Measurements from ENCODE around the gene OR10A5. TPM values are rescaled to one million over a fixed set of nuclear protein-coding genes. Genes with fewer than 3 reads are reported as not detected.

Gene OR10A5
- polyA plus RNA-seq, 1 donor (not counting 4 experiments of a cell fraction or from before 2014, with no cell fraction given), result not detected

DNA sequence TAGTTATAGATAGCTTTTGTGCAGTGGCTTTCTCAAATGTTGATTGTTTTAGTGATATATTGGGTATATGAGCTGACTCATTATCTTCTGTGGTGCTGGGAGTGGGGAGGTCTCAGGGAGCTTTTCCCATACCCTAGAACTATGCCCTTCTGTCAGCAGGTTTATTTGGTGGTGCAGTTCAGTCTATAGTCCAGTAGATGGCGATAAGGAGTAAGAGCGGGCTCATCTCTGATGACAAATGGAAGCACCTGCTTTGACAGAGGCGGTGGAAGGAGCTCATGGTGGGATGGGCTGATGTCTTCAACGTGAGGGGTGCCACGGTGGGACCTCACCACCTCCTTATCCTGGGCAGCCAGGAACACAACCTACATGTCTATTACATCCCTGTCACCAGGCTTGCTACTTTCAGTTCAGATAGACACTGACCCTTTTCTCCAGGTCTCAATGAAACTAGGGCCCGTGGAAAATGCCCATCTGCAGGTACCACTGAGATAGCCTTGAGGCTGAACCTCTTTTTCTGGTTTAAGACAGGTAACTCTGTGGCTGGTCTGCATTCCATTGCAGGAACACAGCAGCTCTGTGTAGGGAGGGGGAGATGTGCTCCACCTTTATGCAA lies 33.0 kb upstream of the OR10A5 start:
- FAIRE-seq (peak; percentile 41), DNase-seq (ENCODE audit: low read depth, low spot score) (peak; percentile 19)
- Histone ChIP-seq H3K9ac (ENCODE audit: control insufficient read depth, extremely low read depth, insufficient read depth, low read length) (no peak overlapping the region), H3K9me3 (ENCODE audit: control insufficient read depth, low read depth, low read length) (no peaks in the 10 kb centered on the region), H3K4me3 (ENCODE audit: control insufficient read depth in 2 of 3, extremely low read depth in 1 of 3, insufficient read depth in 2 of 3, low read depth in 1 of 3, low read length in 3 of 3) (no peak overlapping the region), H3K4me2 (ENCODE audit: control insufficient read depth, extremely low read depth, insufficient read depth, low read depth, low read length) (no peak overlapping the region), H3K79me2 (ENCODE audit: control insufficient read depth, insufficient read depth, low read length) (no peaks in the 10 kb centered on the region), H4K20me1 (ENCODE audit: control insufficient read depth, extremely low read depth, insufficient read depth, low read length) (no peaks in the 10 kb centered on the region), H3K4me1 (ENCODE audit: control insufficient read depth, extremely low read depth, insufficient read depth, low read length) (no peaks in the 10 kb centered on the region), H3K36me3 (ENCODE audit: control insufficient read depth in 2 of 2, extremely low read depth in 1 of 2, insufficient read depth in 2 of 2, low read length in 2 of 2) (no peaks in the 10 kb centered on the region), H3K9me1 (ENCODE audit: control insufficient read depth, extremely low read depth, insufficient read depth, low read length) (no peaks in the 10 kb centered on the region), H2AFZ (ENCODE audit: control insufficient read depth, low read length) (no peak overlapping the region), H3K27me3 (ENCODE audit: control insufficient read depth, extremely low read depth, insufficient read depth, low read length) (no peaks in the 10 kb centered on the region), H3K27ac (ENCODE audit: control insufficient read depth, insufficient read depth, low read length) (no peak overlapping the region)
- TF ChIP-seq EZH2 (IDR thresholded peaks at IDR 0.05; ENCODE audit: low read length) (no peak), CTCF (optimal IDR thresholded peaks at IDR 0.05 in 1 of 3, IDR thresholded peaks at IDR 0.05 in 1 of 3, conservative IDR thresholded peaks at IDR 0.05 in 1 of 3; ENCODE audit: extremely low read depth in 1 of 3, insufficient read depth in 2 of 3, low read length in 3 of 3) (peak; percentile 77 to 91 (median 86))
- dilution Hi-C loops (cut with MboI; ENCODE audit: extremely low pct_ligation_motif_present, low sequenced_read_pairs), result no loop called here

DNA sequence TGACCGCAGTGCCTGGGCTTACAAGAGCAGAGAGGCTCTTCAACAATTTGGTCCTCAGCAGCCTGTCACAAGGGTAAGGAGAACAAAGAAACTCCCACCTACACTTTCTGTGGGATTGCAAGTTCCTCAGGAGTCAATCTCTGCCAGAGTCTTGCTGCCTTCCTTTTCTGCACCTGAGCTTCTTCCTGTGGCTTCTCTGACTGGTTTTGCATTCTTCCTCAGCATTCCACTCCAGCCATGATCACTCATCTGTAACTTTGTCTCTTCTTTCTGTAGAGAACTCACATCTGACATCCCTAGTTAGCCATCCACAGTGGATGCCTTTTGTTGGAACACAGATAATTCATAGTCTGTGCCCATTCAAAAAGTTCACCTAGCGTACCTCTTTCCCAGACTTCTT lies 31.8 kb upstream of the OR10A5 start:
- DNase-seq (ENCODE audit: low read depth, low spot score), result no peak
- no peaks in the 10 kb centered on the region for H3K9me1 ChIP-seq (ENCODE audit: control insufficient read depth, extremely low read depth, insufficient read depth, low read length)
- H3K4me2 ChIP-seq (ENCODE audit: control insufficient read depth, extremely low read depth, insufficient read depth, low read depth, low read length), result no peak overlapping the region
- H3K27me3 ChIP-seq (ENCODE audit: control insufficient read depth, extremely low read depth, insufficient read depth, low read length), result no peaks in the 10 kb centered on the region
- no peaks in the 10 kb centered on the region for H3K9me3 ChIP-seq (ENCODE audit: control insufficient read depth, low read depth, low read length)
- dilution Hi-C loops (cut with MboI; ENCODE audit: extremely low pct_ligation_motif_present, low sequenced_read_pairs), result no loop called here
- no peaks in the 10 kb centered on the region for H4K20me1 ChIP-seq (ENCODE audit: control insufficient read depth, extremely low read depth, insufficient read depth, low read length)
- H3K9ac ChIP-seq (ENCODE audit: control insufficient read depth, extremely low read depth, insufficient read depth, low read length), result no peak overlapping the region
- no peak overlapping the region for H2AFZ ChIP-seq (ENCODE audit: control insufficient read depth, low read length)
- no peak overlapping the region for H3K4me3 ChIP-seq (ENCODE audit: control insufficient read depth in 2 of 3, extremely low read depth in 1 of 3, insufficient read depth in 2 of 3, low read depth in 1 of 3, low read length in 3 of 3)
- no peaks in the 10 kb centered on the region for H3K36me3 ChIP-seq (ENCODE audit: control insufficient read depth in 2 of 2, extremely low read depth in 1 of 2, insufficient read depth in 2 of 2, low read length in 2 of 2)
- no peaks in the 10 kb centered on the region for H3K79me2 ChIP-seq (ENCODE audit: control insufficient read depth, insufficient read depth, low read length)
- no peak overlapping the region for H3K27ac ChIP-seq (ENCODE audit: control insufficient read depth, insufficient read depth, low read length)
- TF ChIP-seq CTCF (optimal IDR thresholded peaks at IDR 0.05 in 1 of 3, IDR thresholded peaks at IDR 0.05 in 1 of 3, conservative IDR thresholded peaks at IDR 0.05 in 1 of 3; ENCODE audit: extremely low read depth in 1 of 3, insufficient read depth in 2 of 3, low read length in 3 of 3) (no peak), EZH2 (IDR thresholded peaks at IDR 0.05; ENCODE audit: low read length) (no peak)
- FAIRE-seq, result no peak
- H3K4me1 ChIP-seq (ENCODE audit: control insufficient read depth, extremely low read depth, insufficient read depth, low read length), result no peaks in the 10 kb centered on the region

Measured in keratinocyte (primary cell).